GM23338 (cell line): ENCODE results near the gene BICDL1. TPM values are rescaled to one million over a fixed set of nuclear protein-coding genes. Genes with fewer than 3 reads are reported as not detected.

ENCODE experiments used
- ATAC-seq: fragments of 200-7000 bp; cut with Tn5 transposase; 3 replicates; pipeline ENCODE4 v1.9.1; 2020
- DNase-seq: peaks from one replicate; pipeline ENCODE4 v3.0.0-alpha.2; 2015; ENCODE audit warnings: low spot score
- H2AFZ ChIP-seq: fragments of 200-600 bp; sonication (generic); 2 replicates; pipeline ENCODE4 v1.8.0; 2016; ENCODE audit warnings: antibody characterized with exemption, mild to moderate bottlenecking, moderate library complexity
- H3F3A ChIP-seq: fragments of 200-600 bp; sonication (generic); replicated peaks from 2 replicates; pipeline ENCODE4 v1.8.0; 2017; ENCODE audit warnings: antibody characterized with exemption, mixed run types, low read depth
- H3K27ac ChIP-seq: fragments of 200-600 bp; sonication (generic); 2 replicates; pipeline ENCODE4 v1.6.1; 2016; ENCODE audit warnings: low read depth
- H3K27me3 ChIP-seq: fragments of 200-600 bp; sonication (generic); 2 replicates; pipeline ENCODE4 v1.8.0; 2016; ENCODE audit warnings: mild to moderate bottlenecking, mixed run types, moderate library complexity; ENCODE audit not compliant: insufficient read depth
- H3K36me3 ChIP-seq: fragments of 200-600 bp; sonication (generic); 2 replicates; pipeline ENCODE4 v1.8.0; 2016; ENCODE audit warnings: mild to moderate bottlenecking; ENCODE audit not compliant: insufficient read depth
- H3K4me1 ChIP-seq: fragments of 200-600 bp; sonication (generic); 2 replicates; pipeline ENCODE4 v1.8.0; 2016; ENCODE audit warnings: mild to moderate bottlenecking, moderate library complexity; ENCODE audit not compliant: insufficient read depth
- H3K4me2 ChIP-seq: fragments of 200-600 bp; sonication (generic); 2 replicates; pipeline ENCODE4 v1.7.1; 2017; ENCODE audit warnings: mixed run types
- H3K4me3 ChIP-seq: fragments of 200-600 bp; sonication (generic); 2 replicates; pipeline ENCODE4 v1.6.1; 2016; ENCODE audit warnings: mixed run types
- H3K79me2 ChIP-seq: fragments of 200-600 bp; sonication (generic); replicated peaks from 2 replicates; pipeline ENCODE4 v1.8.0; 2017; ENCODE audit warnings: mild to moderate bottlenecking; ENCODE audit not compliant: insufficient read depth
- H3K9me2 ChIP-seq: fragments of 200-600 bp; sonication (generic); 2 replicates; pipeline ENCODE4 v1.8.0; 2017; ENCODE audit not compliant: insufficient read depth
- H4K20me1 ChIP-seq: fragments of 200-600 bp; sonication (generic); replicated peaks from 2 replicates; pipeline ENCODE4 v1.8.0; 2017; ENCODE audit warnings: mild to moderate bottlenecking; ENCODE audit not compliant: insufficient read depth
- H3K27ac Mint-ChIP-seq: 2 replicates; pipeline ENCODE4 v1.8.0; 2020; ENCODE audit warnings: inconsistent platforms, mild to moderate bottlenecking, moderate library complexity, mixed read lengths
- H3K27me3 Mint-ChIP-seq: 3 replicates; pipeline ENCODE4 v1.8.0; 2022; ENCODE audit warnings: low read depth, mild to moderate bottlenecking, moderate library complexity, mixed read lengths, inconsistent platforms; ENCODE audit not compliant: insufficient read depth, poor library complexity
- H3K36me3 Mint-ChIP-seq: 3 replicates; pipeline ENCODE4 v1.8.0; 2021; ENCODE audit warnings: low read depth, mild to moderate bottlenecking, inconsistent platforms, moderate library complexity, mixed read lengths
- H3K4me1 Mint-ChIP-seq: 3 replicates; pipeline ENCODE4 v1.8.0; 2020; ENCODE audit warnings: mild to moderate bottlenecking, inconsistent platforms, mixed read lengths
- H3K4me3 Mint-ChIP-seq: 3 replicates; pipeline ENCODE4 v1.8.0; 2021; ENCODE audit warnings: moderate library complexity, mild to moderate bottlenecking, inconsistent platforms, mixed read lengths
- H3K9me3 Mint-ChIP-seq: 3 replicates; pipeline ENCODE4 v1.8.0; 2020; ENCODE audit warnings: moderate library complexity, mild to moderate bottlenecking, inconsistent platforms, mixed read lengths
- CREB1 ChIP-seq: fragments of 250-450 bp; sonication (Bioruptor Pico); IDR thresholded peaks from 2 replicates; pipeline ENCODE4 v1.5.0; 2020; ENCODE audit warnings: low read depth, mild to moderate bottlenecking, moderate library complexity
- EZH2 ChIP-seq: fragments of 200-600 bp; sonication (generic); IDR thresholded peaks from one replicate; pipeline ENCODE4 v1.8.0; 2017; ENCODE audit warnings: antibody characterized with exemption, mild to moderate bottlenecking, low read depth; ENCODE audit not compliant: unreplicated experiment
- EZH2phosphoT487 ChIP-seq: fragments of 200-600 bp; sonication (generic); IDR thresholded peaks from one replicate; pipeline ENCODE4 v1.8.1; 2018; ENCODE audit warnings: antibody characterized with exemption; ENCODE audit not compliant: unreplicated experiment
- JUNB ChIP-seq: IDR thresholded peaks from one replicate; pipeline ENCODE4 v1.6.1; 2016; ENCODE audit warnings: antibody characterized with exemption; ENCODE audit not compliant: unreplicated experiment
- NANOG ChIP-seq: IDR thresholded peaks from 2 replicates; pipeline ENCODE4 v1.6.1; 2016; ENCODE audit warnings: antibody characterized with exemption, borderline replicate concordance
- POLR2AphosphoS5 ChIP-seq: IDR thresholded peaks from 2 replicates; pipeline ENCODE4 v1.6.1; 2016; ENCODE audit warnings: antibody characterized with exemption, low read depth
- STAT1 ChIP-seq: IDR thresholded peaks from one replicate; pipeline ENCODE4 v1.6.1; 2016; ENCODE audit warnings: antibody characterized with exemption; ENCODE audit not compliant: unreplicated experiment
- ZNF114 ChIP-seq: fragments of 250-450 bp; sonication (Bioruptor Pico); IDR thresholded peaks from 2 replicates; pipeline ENCODE4 v1.5.0; 2020; ENCODE audit warnings: mild to moderate bottlenecking, moderate library complexity
- ZNF331 ChIP-seq: fragments of 250-450 bp; sonication (Bioruptor Pico); IDR thresholded peaks from 2 replicates; pipeline ENCODE4 v1.5.0; 2020; ENCODE audit warnings: low read depth, mild to moderate bottlenecking, moderate library complexity
- ZNF462 ChIP-seq: fragments of 250-450 bp; sonication (Bioruptor Pico); IDR thresholded peaks from 2 replicates; pipeline ENCODE4 v1.5.0; 2020; ENCODE audit warnings: mild to moderate bottlenecking, moderate library complexity
- polyA plus RNA-seq: library from polyadenylated mRNA; unstranded; fragments of >200 nt; fragmentation: Nextera tagmentation; extraction: Ambion mirVana; gene quantifications from 2 replicates; pipeline ENCODE4 v1.2.1, GENCODE V29; 2016
- total RNA-seq: library from RNA; depleted of rRNA; stranded (reverse); fragments of >200 nt; shearing (Covaris generic); gene quantifications from 2 replicates; pipeline ENCODE4 v1.2.3, GENCODE V29; 2014
- TF ChIP-seq, protein P1 (sequence below): IDR thresholded peaks from one replicate; pipeline ENCODE4 v1.6.1; 2018; ENCODE audit warnings: antibody characterized with exemption; ENCODE audit not compliant: unreplicated experiment
- TF ChIP-seq, protein P2 (sequence below): IDR thresholded peaks from 2 replicates; pipeline ENCODE4 v1.6.1; 2016; ENCODE audit warnings: antibody characterized with exemption

The BICDL1 gene
- total and polyA plus RNA-seq, 2 experiments from 2014 or later = 14.0 to 25.7 TPM

- TF ChIP-seq, protein P1, sequence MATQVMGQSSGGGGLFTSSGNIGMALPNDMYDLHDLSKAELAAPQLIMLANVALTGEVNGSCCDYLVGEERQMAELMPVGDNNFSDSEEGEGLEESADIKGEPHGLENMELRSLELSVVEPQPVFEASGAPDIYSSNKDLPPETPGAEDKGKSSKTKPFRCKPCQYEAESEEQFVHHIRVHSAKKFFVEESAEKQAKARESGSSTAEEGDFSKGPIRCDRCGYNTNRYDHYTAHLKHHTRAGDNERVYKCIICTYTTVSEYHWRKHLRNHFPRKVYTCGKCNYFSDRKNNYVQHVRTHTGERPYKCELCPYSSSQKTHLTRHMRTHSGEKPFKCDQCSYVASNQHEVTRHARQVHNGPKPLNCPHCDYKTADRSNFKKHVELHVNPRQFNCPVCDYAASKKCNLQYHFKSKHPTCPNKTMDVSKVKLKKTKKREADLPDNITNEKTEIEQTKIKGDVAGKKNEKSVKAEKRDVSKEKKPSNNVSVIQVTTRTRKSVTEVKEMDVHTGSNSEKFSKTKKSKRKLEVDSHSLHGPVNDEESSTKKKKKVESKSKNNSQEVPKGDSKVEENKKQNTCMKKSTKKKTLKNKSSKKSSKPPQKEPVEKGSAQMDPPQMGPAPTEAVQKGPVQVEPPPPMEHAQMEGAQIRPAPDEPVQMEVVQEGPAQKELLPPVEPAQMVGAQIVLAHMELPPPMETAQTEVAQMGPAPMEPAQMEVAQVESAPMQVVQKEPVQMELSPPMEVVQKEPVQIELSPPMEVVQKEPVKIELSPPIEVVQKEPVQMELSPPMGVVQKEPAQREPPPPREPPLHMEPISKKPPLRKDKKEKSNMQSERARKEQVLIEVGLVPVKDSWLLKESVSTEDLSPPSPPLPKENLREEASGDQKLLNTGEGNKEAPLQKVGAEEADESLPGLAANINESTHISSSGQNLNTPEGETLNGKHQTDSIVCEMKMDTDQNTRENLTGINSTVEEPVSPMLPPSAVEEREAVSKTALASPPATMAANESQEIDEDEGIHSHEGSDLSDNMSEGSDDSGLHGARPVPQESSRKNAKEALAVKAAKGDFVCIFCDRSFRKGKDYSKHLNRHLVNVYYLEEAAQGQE = no peak
- TF ChIP-seq NANOG (no peak), POLR2AphosphoS5 (no peak), ZNF114 (no peak)
Measured at GRCh38 chr12:120067901-120068300, 78.9 kb downstream of the BICDL1 start (continued).

- Histone ChIP-seq H3F3A (no peaks in the 10 kb centered on the region), H3K9me2 (no peaks in the 10 kb centered on the region), H3K27ac (no peak overlapping the region), H3K4me1 (no peaks in the 10 kb centered on the region), H3K4me3 (no peak overlapping the region), H3K36me3 (no peaks in the 10 kb centered on the region), H3K4me2 (no peak overlapping the region), H3K27me3 (no peaks in the 10 kb centered on the region), H3K79me2 (no peaks in the 10 kb centered on the region), H4K20me1 (no peaks in the 10 kb centered on the region), H2AFZ (no peak overlapping the region)
- no peak for ATAC-seq
- DNase-seq = no peak
- Mint-ChIP-seq H3K27ac (no peak overlapping the region), H3K36me3 (peaks cover 5% of the 10 kb centered on the region; the same call in 1 of the 3 replicates), H3K9me3 (no peaks in the 10 kb centered on the region; the same call in 2 of the 3 replicates), H3K4me3 (no peak overlapping the region), H3K4me1 (peaks cover 4% of the 10 kb centered on the region; the same call in 2 of the 3 replicates), H3K27me3 (peaks cover 6% of the 10 kb centered on the region)
- TF ChIP-seq ZNF114 (no peak), EZH2phosphoT487 (no peak), EZH2 (no peak), CREB1 (no peak), ZNF331 (CRISPR knock-in tag) (no peak), STAT1 (no peak), ZNF462 (CRISPR knock-in tag) (no peak), JUNB (no peak)
- TF ChIP-seq, protein P1 = no peak
- TF ChIP-seq, protein P2, sequence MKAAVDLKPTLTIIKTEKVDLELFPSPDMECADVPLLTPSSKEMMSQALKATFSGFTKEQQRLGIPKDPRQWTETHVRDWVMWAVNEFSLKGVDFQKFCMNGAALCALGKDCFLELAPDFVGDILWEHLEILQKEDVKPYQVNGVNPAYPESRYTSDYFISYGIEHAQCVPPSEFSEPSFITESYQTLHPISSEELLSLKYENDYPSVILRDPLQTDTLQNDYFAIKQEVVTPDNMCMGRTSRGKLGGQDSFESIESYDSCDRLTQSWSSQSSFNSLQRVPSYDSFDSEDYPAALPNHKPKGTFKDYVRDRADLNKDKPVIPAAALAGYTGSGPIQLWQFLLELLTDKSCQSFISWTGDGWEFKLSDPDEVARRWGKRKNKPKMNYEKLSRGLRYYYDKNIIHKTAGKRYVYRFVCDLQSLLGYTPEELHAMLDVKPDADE = no peak
Measured at GRCh38 chr12:120069278-120069677, 80.2 kb downstream of the BICDL1 start.
